Pancreas (tissue), 10 donors: ENCODE data around the gene TGFBR2. TPM values are rescaled to one million over a fixed set of nuclear protein-coding genes. Genes with fewer than 3 reads are reported as not detected.

ENCODE experiments used
- ATAC-seq, 4 donors: fragments of 200-7000 bp; cut with Tn5 transposase; one replicate each; pipeline versions ENCODE4 v1.8.0 to v1.9.1; 2020; ENCODE audit warnings: mild to moderate bottlenecking in 4 of 4, moderate library complexity in 4 of 4
- DNase-seq, 6 donors: peaks; one replicate each; pipeline ENCODE4 v3.0.0-alpha.2; 2020
- FAIRE-seq: peaks from 2 replicates; lab custom pipeline; 2012; peaks lifted over from hg19 to GRCh38; lab: Jason Lieb, UNC
- H3K27ac ChIP-seq, 4 donors: fragments of 200-600 bp; sonication (generic); 1 replicate in 3 of 4; 2 replicates in 1 of 4; pipeline versions ENCODE4 v1.5.0 to v1.8.0; 2020
- H3K27me3 ChIP-seq, 4 donors: fragments of 200-600 bp; one replicate each; pipeline ENCODE4 v1.8.0; 2021
- H3K36me3 ChIP-seq, 3 donors: fragments of 200-600 bp; sonication (generic) in 1 of 3; one replicate each; pipeline versions ENCODE4 v1.5.0 to v1.8.0; 2020 to 2021
- H3K4me1 ChIP-seq, 3 donors: fragments of 200-600 bp; one replicate each; pipeline ENCODE4 v1.8.0; 2021
- H3K4me3 ChIP-seq, 4 donors: fragments of 200-600 bp; sonication (generic) in 2 of 4; one replicate each; pipeline versions ENCODE4 v1.5.0 to v1.8.0; 2020 to 2021
- H3K9me3 ChIP-seq, 4 donors: fragments of 200-600 bp; one replicate each; pipeline ENCODE4 v1.8.0; 2021
- CTCF ChIP-seq, 4 donors: fragments of 200-600 bp; sonication (generic) in 3 of 4; IDR thresholded peaks; one replicate each; pipeline versions ENCODE4 v1.5.0 to v1.8.0; 2021; ENCODE audit warnings: antibody characterized with exemption in 4 of 4
- WGBS, 2 donors: extraction: QIAGEN DNeasy Blood & Tissue Kit; methylation state at CpG; one replicate each; pipeline ENCODE4 v1.1.7; 2013; 5-methylcytosine and 5-hydroxymethylcytosine counted together
- intact Hi-C, 3 donors: fragments of 100-400 bp; cut with DNase I; formaldehyde crosslinking; loops; one replicate each; pipeline versions ENCODE4 v1.11.1 to v1.14.2; 2022
- polyA plus RNA-seq, 2 donors: library from polyadenylated mRNA; stranded (reverse); fragments of 200-250 nt; gene quantifications; one replicate each; pipeline ENCODE4 v1.2.3, GENCODE V29; 2013
- total RNA-seq, 6 donors: library from RNA; stranded (reverse); fragmentation: NEBNext Ultra II Directional in 4 of 6; extraction: Animal tissue kit (Norgen Biotek cat#: 25700) in 4 of 6; gene quantifications; one replicate each; pipeline versions ENCODE4 v1.2.1 to v1.2.4, GENCODE V29; 2021 to 2023
- donor health status: healthy with polysubstance abuse.
- donor health status: DM: no; HTN: no; CAD: no; lungs with moderate emphysema.
- donor health status: DM: no; HTN: no; CAD: no.
- donor health status: control.
- donor health status: control.
- donor health status: Bipolar disorder and iron deficiency.
- donor health status: DM: yes; HTN: yes; CAD: no.
- donor health status: DM: no; HTN: no; CAD: no.
- donor health status: DM: no; HTN: no; CAD: no.
- donor health status: DM: yes; HTN: yes; CAD: no.

TGFBR2 gene
- total and polyA plus RNA-seq, 8 donors = 9.0 to 60.8 (median 31.1) TPM

- Histone ChIP-seq H3K9me3 (no peaks in the 10 kb centered on the region), H3K27ac (no peak overlapping the region), H3K27me3 (no peaks in the 10 kb centered on the region), H3K4me3 (no peak overlapping the region), H3K4me1 (peaks cover 0 to 27% (median 0%) of the 10 kb centered on the region in 3 donors), H3K36me3 (peaks cover 0 to under 1% (median 0%) of the 10 kb centered on the region in 3 donors)
- intact Hi-C loops = no loop called here
- WGBS, 2 donors = 92% methylated on average over 3 of the region's 3 CpGs
- no peak for TF ChIP-seq CTCF (IDR thresholded peaks at IDR 0.05)
- FAIRE-seq = no peak
- no peak for ATAC-seq
- no peak for DNase-seq
Measured at GRCh38 chr3:30660656-30661055, 54.3 kb downstream of the TGFBR2 start.

GRCh38 chr3:30661098-30661873 lies 54.9 kb downstream of the TGFBR2 start:
- Histone ChIP-seq H3K27ac (no peak overlapping the region), H3K27me3 (no peaks in the 10 kb centered on the region), H3K4me1 (peaks cover 0 to 27% (median 0%) of the 10 kb centered on the region in 3 donors), H3K4me3 (no peak overlapping the region), H3K9me3 (no peaks in the 10 kb centered on the region), H3K36me3 (no peaks in the 10 kb centered on the region)
- ATAC-seq (no peak), FAIRE-seq (no peak), DNase-seq (no peak)
- intact Hi-C loops = no loop called here
- TF ChIP-seq CTCF (IDR thresholded peaks at IDR 0.05) = no peak
- WGBS, 2 donors = 87 to 88% methylated on average over 2 of the region's 2 CpGs

GRCh38 chr3:30662836-30663235 lies 56.4 kb downstream of the TGFBR2 start:
- no peak for FAIRE-seq
- Histone ChIP-seq H3K36me3 (no peaks in the 10 kb centered on the region), H3K27me3 (no peaks in the 10 kb centered on the region), H3K4me3 (no peak overlapping the region), H3K4me1 (peaks cover 0 to 24% (median 0%) of the 10 kb centered on the region in 3 donors), H3K27ac (no peak overlapping the region), H3K9me3 (no peaks in the 10 kb centered on the region)
- ATAC-seq = no peak
- TF ChIP-seq CTCF (IDR thresholded peaks at IDR 0.05) = no peak
- intact Hi-C loops = no loop called here
- 67 to 70% methylated on average over 3 of the region's 3 CpGs for WGBS, 2 donors
- DNase-seq = no peak

GRCh38 chr3:30663533-30664241 lies 57.3 kb downstream of the TGFBR2 start:
- intact Hi-C loops = no loop called here
- Histone ChIP-seq H3K27ac (no peak overlapping the region), H3K4me1 (peaks cover 0 to 16% (median 0%) of the 10 kb centered on the region in 3 donors), H3K36me3 (no peaks in the 10 kb centered on the region), H3K9me3 (no peaks in the 10 kb centered on the region), H3K4me3 (no peak overlapping the region), H3K27me3 (no peaks in the 10 kb centered on the region)
- 92 to 96% methylated on average over 4 of the region's 4 CpGs for WGBS, 2 donors
- no peak for FAIRE-seq
- TF ChIP-seq CTCF (IDR thresholded peaks at IDR 0.05) = no peak
- DNase-seq = no peak
- ATAC-seq = no peak
